SK-N-SH (cell line): ENCODE measurements around the gene MPST. TPM values are rescaled to one million over a fixed set of nuclear protein-coding genes. Genes with fewer than 3 reads are reported as not detected.

Source experiments
- CTCF ChIA-PET: fragments of 300-600, 350-600 bp; formaldehyde crosslinking; extraction: SDS; loops from one replicate; lab custom pipeline; 2021; lab: Yijun Ruan, JAX
- POLR2A ChIA-PET: fragments of 350-600 bp; sonication (Branson Sonifier 250); formaldehyde crosslinking; extraction: SDS; loops from one replicate; lab custom pipeline; 2020; ENCODE audit warnings: antibody characterized with exemption, inconsistent platforms; lab: Yijun Ruan, JAX
- DNase-seq: peaks from one replicate; pipeline ENCODE4 v3.0.0; 2012
- H2AFZ ChIP-seq: fragments of 200-600 bp; sonication (generic); 2 replicates; pipeline ENCODE4 v1.8.1; 2016; ENCODE audit warnings: antibody characterized with exemption, mild to moderate bottlenecking, low read depth
- H3F3A ChIP-seq: fragments of 200-600 bp; sonication (generic); replicated peaks from 2 replicates; pipeline ENCODE3; 2016; ENCODE audit warnings: antibody characterized with exemption, mild to moderate bottlenecking; ENCODE audit not compliant: insufficient read depth
- H3K27ac ChIP-seq, 2 experiments: fragments of 200-500 bp in 1 of 2; fragments of 200-600 bp in 1 of 2; sonication (Bioruptor generic) in 1 of 2; sonication (generic), shearing (Covaris generic) in 1 of 2; 2 replicates each; pipeline versions ENCODE4 v1.5.1 to v1.6.1; 2014 to 2016; ENCODE audit warnings: low read depth in 2 of 2, inconsistent platforms in 1 of 2, low read length in 1 of 2, mild to moderate bottlenecking in 1 of 2, mixed read lengths in 1 of 2
- H3K27me3 ChIP-seq: fragments of 200-600 bp; sonication (generic), shearing (Covaris generic); 2 replicates; pipeline ENCODE4 v1.6.1; 2016; ENCODE audit warnings: mixed run types; ENCODE audit not compliant: insufficient read depth
- H3K36me3 ChIP-seq, 2 experiments: fragments of 200-500 bp in 1 of 2; fragments of 200-600 bp in 1 of 2; sonication (Bioruptor generic) in 1 of 2; sonication (generic) in 1 of 2; replicated peaks in 1 of 2; 2 replicates each; pipeline versions ENCODE3 to v1.5.1; 2014 to 2016; ENCODE audit warnings: low read length in 1 of 2, mild to moderate bottlenecking in 1 of 2; ENCODE audit not compliant: insufficient read depth in 2 of 2, control insufficient read depth in 1 of 2
- H3K4me1 ChIP-seq, 2 experiments: fragments of 200-500 bp in 1 of 2; fragments of 200-600 bp in 1 of 2; sonication (Bioruptor generic) in 1 of 2; sonication (generic), shearing (Covaris generic) in 1 of 2; 2 replicates each; pipeline versions ENCODE4 v1.5.1 to v1.6.1; 2014 to 2016; ENCODE audit warnings: low read depth in 1 of 2, low read length in 1 of 2, mixed run types in 1 of 2; ENCODE audit not compliant: insufficient read depth in 2 of 2, control insufficient read depth in 1 of 2
- H3K4me2 ChIP-seq: fragments of 200-600 bp; sonication (generic), shearing (Covaris generic); 2 replicates; pipeline ENCODE4 v1.6.1; 2017; ENCODE audit warnings: mixed run types
- H3K4me3 ChIP-seq, 2 experiments: fragments of 200-500 bp in 1 of 2; fragments of 200-600 bp in 1 of 2; sonication (Bioruptor generic) in 1 of 2; sonication (generic), shearing (Covaris generic) in 1 of 2; 2 replicates each; pipeline versions ENCODE4 v1.5.1 to v1.8.1; 2014 to 2016; ENCODE audit warnings: low read depth in 2 of 2, inconsistent platforms in 1 of 2, low read length in 1 of 2, mild to moderate bottlenecking in 1 of 2, mixed read lengths in 1 of 2, moderate library complexity in 1 of 2
- H3K79me2 ChIP-seq: fragments of 200-600 bp; sonication (generic); 2 replicates; pipeline ENCODE4 v1.8.1; 2017; ENCODE audit warnings: mild to moderate bottlenecking; ENCODE audit not compliant: insufficient read depth
- H3K9ac ChIP-seq: fragments of 200-600 bp; sonication (generic); 2 replicates; pipeline ENCODE4 v1.6.1; 2017; ENCODE audit warnings: mixed run types
- H3K9me2 ChIP-seq: fragments of 200-600 bp; sonication (generic); 2 replicates; pipeline ENCODE4 v1.6.1; 2017; ENCODE audit warnings: mixed run types
- H3K9me3 ChIP-seq: fragments of 200-600 bp; sonication (generic); 2 replicates; pipeline ENCODE4 v1.6.1; 2017; ENCODE audit warnings: mixed run types, mild to moderate bottlenecking, moderate library complexity
- H4K20me1 ChIP-seq: fragments of 200-600 bp; sonication (generic); 2 replicates; pipeline ENCODE4 v1.6.1; 2017; ENCODE audit warnings: mild to moderate bottlenecking, mixed run types; ENCODE audit not compliant: insufficient read depth
- ELF1 ChIP-seq: IDR thresholded peaks from 2 replicates; pipeline ENCODE4 v1.4.0; 2012
- GABPA ChIP-seq: IDR thresholded peaks from 2 replicates; pipeline ENCODE4 v1.4.0; 2012; ENCODE audit warnings: low read depth, mild to moderate bottlenecking
- MEF2A ChIP-seq: IDR thresholded peaks from 2 replicates; pipeline ENCODE4 v1.4.0; 2012; ENCODE audit warnings: low read depth, borderline replicate concordance
- REST ChIP-seq: IDR thresholded peaks from 2 replicates; pipeline ENCODE4 v1.6.1; 2012; ENCODE audit warnings: mild to moderate bottlenecking, low read depth, low read length, moderate library complexity
- RFX5 ChIP-seq: IDR thresholded peaks from 2 replicates; pipeline ENCODE4 v1.6.1; 2012; ENCODE audit warnings: mild to moderate bottlenecking, improper control_type of control experiment, low read length
- RXRA ChIP-seq: IDR thresholded peaks from 2 replicates; pipeline ENCODE4 v1.4.0; 2012; ENCODE audit warnings: low read depth, mild to moderate bottlenecking, borderline replicate concordance
- TEAD4 ChIP-seq: IDR thresholded peaks from 2 replicates; pipeline ENCODE4 v1.4.0; 2012; ENCODE audit warnings: mild to moderate bottlenecking, borderline replicate concordance; ENCODE audit not compliant: insufficient read depth
- ZBTB33 ChIP-seq: IDR thresholded peaks from 2 replicates; pipeline ENCODE4 v1.4.0; 2012; ENCODE audit warnings: low read depth, borderline replicate concordance
- WGBS: methylation state at CpG from one replicate; pipeline ENCODE4 v1.1.6; 2017; ENCODE audit warnings: low lambda C conversion rate; 5-methylcytosine and 5-hydroxymethylcytosine counted together
- polyA plus RNA-seq, 3 experiments: library from polyadenylated mRNA; depleted of rRNA; stranded (reverse); fragments of >200 nt; gene quantifications; 2 replicates each; pipeline ENCODE4 v1.2.3, GENCODE V29; 2012

MPST gene
- polyA plus RNA-seq, 1 of the 3 experiments (the other 2 are of a cell fraction), result 60.4 TPM

GRCh38 chr22:37039466-37039865 is 19.9 kb downstream of the MPST start (continued):
- TF ChIP-seq REST (no peak), GABPA (no peak), ELF1 (no peak), ZBTB33 (no peak), TEAD4 (no peak), RXRA (no peak), MEF2A (no peak)

- Histone ChIP-seq H3K4me2 (no peak overlapping the region), H3K9ac (no peak overlapping the region), H4K20me1 (no peaks in the 10 kb centered on the region), H3K27me3 (no peaks in the 10 kb centered on the region), H3K36me3 (no peaks in the 10 kb centered on the region), H3F3A (peaks cover 8% of the 10 kb centered on the region), H3K79me2 (no peaks in the 10 kb centered on the region), H3K9me2 (no peaks in the 10 kb centered on the region), H2AFZ (no peak overlapping the region), H3K4me3 (no peak overlapping the region), H3K4me1 (peaks cover 0 to 14% of the 10 kb centered on the region in 2 experiments; a peak in 1 of 4 replicates), H3K27ac (no peak overlapping the region), H3K9me3 (no peaks in the 10 kb centered on the region)
- no peak for TF ChIP-seq RFX5
- no peak for TF ChIP-seq RXRA
- WGBS, result 82% methylated on average over 7 of the region's 7 CpGs
- no peak for DNase-seq
- POLR2A ChIA-PET, result interaction anchor here (0.7 kb wide), 1 partner anchor 9 kb away, joined by 3 read pairs; no protein-coding TSS in a partner anchor
- CTCF ChIA-PET, result interaction anchor here (0.6 to 3.2 kb wide), 8 partner anchors 8 to 261 kb away, joined by 3 to 11 read pairs (median 3); partner anchors contain the start of gene KCTD17
These were observed 23.8 kb downstream of the MPST start for GRCh38 chr22:37043209-37043827.
